Endothelial cell (in vitro differentiated cells): ENCODE measurements around the gene RIN3. TPM values are rescaled to one million over a fixed set of nuclear protein-coding genes. Genes with fewer than 3 reads are reported as not detected.

ENCODE experiments used
- DNase-seq: peaks from one replicate; pipeline ENCODE4 v3.0.0; 2021; ENCODE audit warnings: low spot score
- H3K27ac Mint-ChIP-seq: one replicate; pipeline ENCODE4 v1.8.0; 2021; ENCODE audit warnings: mixed read lengths, inconsistent platforms; ENCODE audit not compliant: unreplicated experiment
- H3K27me3 Mint-ChIP-seq: one replicate; pipeline ENCODE4 v1.8.0; 2021; ENCODE audit warnings: mild to moderate bottlenecking, moderate library complexity, mixed read lengths, inconsistent platforms; ENCODE audit not compliant: unreplicated experiment
- H3K36me3 Mint-ChIP-seq: one replicate; pipeline ENCODE4 v1.8.0; 2021; ENCODE audit warnings: mild to moderate bottlenecking, low read depth, mixed read lengths, inconsistent platforms; ENCODE audit not compliant: unreplicated experiment
- H3K4me1 Mint-ChIP-seq: one replicate; pipeline ENCODE4 v1.8.0; 2021; ENCODE audit warnings: mild to moderate bottlenecking, mixed read lengths, inconsistent platforms; ENCODE audit not compliant: unreplicated experiment
- H3K4me3 Mint-ChIP-seq: one replicate; pipeline ENCODE4 v1.8.0; 2021; ENCODE audit warnings: mild to moderate bottlenecking, mixed read lengths, inconsistent platforms; ENCODE audit not compliant: unreplicated experiment
- H3K9me3 Mint-ChIP-seq: one replicate; pipeline ENCODE4 v1.8.0; 2021; ENCODE audit warnings: mixed read lengths, inconsistent platforms; ENCODE audit not compliant: unreplicated experiment
- CTCF ChIP-seq: fragments of 200-600 bp; sonication (generic); IDR thresholded peaks from one replicate; pipeline ENCODE4 v1.5.0; 2021; ENCODE audit warnings: antibody characterized with exemption; ENCODE audit not compliant: unreplicated experiment
- total RNA-seq: library from RNA; stranded (reverse); fragmentation: NEBNext Ultra II Directional; extraction: Animal tissue kit (Norgen Biotek cat#: 25700); gene quantifications from one replicate; pipeline ENCODE4 v1.2.1, GENCODE V29; 2021; ENCODE audit not compliant: unreplicated experiment

The RIN3 gene
- total RNA-seq, 1 donor from 2014 or later: 25.8 TPM

GRCh38 chr14:92549105-92549858, 35.7 kb downstream of the RIN3 start:
- no peak for DNase-seq
- Mint-ChIP-seq H3K27ac (no peak overlapping the region), H3K9me3 (no peaks in the 10 kb centered on the region), H3K4me3 (no peak overlapping the region), H3K4me1 (peaks cover 10% of the 10 kb centered on the region), H3K27me3 (peaks cover 5% of the 10 kb centered on the region), H3K36me3 (no peaks in the 10 kb centered on the region)
- no peak for TF ChIP-seq CTCF

DNA sequence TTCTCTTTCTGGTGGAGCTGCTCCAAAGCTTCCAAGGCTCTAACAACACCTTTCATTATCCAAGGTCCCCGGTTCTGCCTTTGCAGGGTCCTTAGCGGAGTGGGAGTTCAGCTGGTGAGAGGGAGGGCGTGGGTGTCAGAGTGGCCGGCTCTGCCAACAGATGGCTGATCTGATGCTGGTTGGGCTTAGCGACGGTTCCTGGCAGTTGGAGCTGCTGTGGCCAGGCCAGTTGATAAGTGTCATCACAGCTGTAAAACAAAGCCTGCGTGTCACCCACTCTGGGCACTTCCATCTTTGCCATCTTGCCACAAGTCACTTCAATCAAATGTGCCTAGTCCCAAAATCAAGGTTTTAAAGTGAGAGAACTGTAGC, 36.3 kb downstream of the RIN3 start:
- H3K27ac Mint-ChIP-seq: no peak overlapping the region
- H3K4me3 Mint-ChIP-seq: no peak overlapping the region
- no peak for TF ChIP-seq CTCF
- peaks cover 10% of the 10 kb centered on the region for H3K4me1 Mint-ChIP-seq
- H3K27me3 Mint-ChIP-seq: peaks cover 5% of the 10 kb centered on the region
- H3K9me3 Mint-ChIP-seq: no peaks in the 10 kb centered on the region
- DNase-seq: no peak
- no peaks in the 10 kb centered on the region for H3K36me3 Mint-ChIP-seq

DNA sequence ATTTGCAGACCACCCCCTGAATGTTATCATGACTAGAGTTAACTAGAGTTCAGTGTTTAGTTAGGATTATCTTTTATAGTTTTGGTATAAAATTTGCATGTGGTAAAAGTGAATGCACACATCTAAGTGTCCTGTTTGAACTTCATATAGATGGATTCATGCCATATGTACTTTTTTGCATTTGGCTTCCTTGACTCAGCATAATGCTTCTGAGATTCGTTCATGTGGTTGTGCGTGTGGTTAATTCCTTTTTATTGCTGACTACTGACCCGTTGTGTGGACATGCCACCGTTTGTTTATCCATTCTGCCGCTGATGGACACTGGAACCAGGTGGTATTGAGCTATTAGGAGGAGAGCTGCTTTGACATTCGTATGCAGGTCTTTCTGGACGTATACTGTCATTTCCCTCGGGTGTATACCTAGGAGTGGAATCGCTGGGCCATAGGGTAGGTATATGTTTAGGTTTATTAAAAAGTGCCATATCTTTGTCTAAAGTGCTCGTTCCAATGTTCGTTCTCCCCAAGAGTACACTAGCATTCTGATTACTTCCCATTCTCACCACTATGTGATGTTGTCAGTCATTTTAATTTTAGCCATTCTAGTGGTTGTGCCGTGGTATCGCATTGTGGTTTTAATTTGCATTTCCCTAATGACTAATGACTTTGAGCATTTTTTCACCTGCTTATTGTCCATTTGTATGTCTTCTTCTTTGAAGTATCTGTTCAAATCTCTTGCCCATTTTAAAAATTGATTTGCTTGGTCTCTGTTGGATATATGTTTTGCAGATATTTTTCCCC, 37.7 kb downstream of the RIN3 start:
- H3K9me3 Mint-ChIP-seq: no peaks in the 10 kb centered on the region
- no peak for DNase-seq
- no peak for TF ChIP-seq CTCF
- H3K4me3 Mint-ChIP-seq: no peak overlapping the region
- H3K27ac Mint-ChIP-seq: no peak overlapping the region
- peaks cover 4% of the 10 kb centered on the region for H3K36me3 Mint-ChIP-seq
- peaks cover 7% of the 10 kb centered on the region for H3K27me3 Mint-ChIP-seq
- H3K4me1 Mint-ChIP-seq: peaks cover 22% of the 10 kb centered on the region

GRCh38 chr14:92552066-92552465, 38.5 kb downstream of the RIN3 start:
- H3K4me1 Mint-ChIP-seq: peaks cover 26% of the 10 kb centered on the region
- no peak overlapping the region for H3K27ac Mint-ChIP-seq
- H3K36me3 Mint-ChIP-seq: peaks cover 12% of the 10 kb centered on the region
- peaks cover 7% of the 10 kb centered on the region for H3K27me3 Mint-ChIP-seq
- TF ChIP-seq CTCF: no peak
- H3K4me3 Mint-ChIP-seq: no peak overlapping the region
- H3K9me3 Mint-ChIP-seq: no peaks in the 10 kb centered on the region
- no peak for DNase-seq

GRCh38 chr14:92553438-92553837, 39.9 kb downstream of the RIN3 start:
- DNase-seq: peak; percentile 29
- peaks cover 7% of the 10 kb centered on the region for H3K27me3 Mint-ChIP-seq
- no peaks in the 10 kb centered on the region for H3K9me3 Mint-ChIP-seq
- TF ChIP-seq CTCF: no peak
- H3K27ac Mint-ChIP-seq: no peak overlapping the region
- peaks cover 12% of the 10 kb centered on the region for H3K36me3 Mint-ChIP-seq
- no peak overlapping the region for H3K4me3 Mint-ChIP-seq
- peaks cover 26% of the 10 kb centered on the region for H3K4me1 Mint-ChIP-seq
